GM23338 (cell line): ENCODE results near the gene MPEG1. TPM values are rescaled to one million over a fixed set of nuclear protein-coding genes. Genes with fewer than 3 reads are reported as not detected.

Experiments
- ATAC-seq: fragments of 200-7000 bp; cut with Tn5 transposase; 3 replicates; pipeline ENCODE4 v1.9.1; 2020
- DNase-seq: peaks from one replicate; pipeline ENCODE4 v3.0.0-alpha.2; 2015; ENCODE audit warnings: low spot score
- H2AFZ ChIP-seq: fragments of 200-600 bp; sonication (generic); 2 replicates; pipeline ENCODE4 v1.8.0; 2016; ENCODE audit warnings: antibody characterized with exemption, mild to moderate bottlenecking, moderate library complexity
- H3F3A ChIP-seq: fragments of 200-600 bp; sonication (generic); replicated peaks from 2 replicates; pipeline ENCODE4 v1.8.0; 2017; ENCODE audit warnings: antibody characterized with exemption, mixed run types, low read depth
- H3K27ac ChIP-seq: fragments of 200-600 bp; sonication (generic); 2 replicates; pipeline ENCODE4 v1.6.1; 2016; ENCODE audit warnings: low read depth
- H3K27me3 ChIP-seq: fragments of 200-600 bp; sonication (generic); 2 replicates; pipeline ENCODE4 v1.8.0; 2016; ENCODE audit warnings: mild to moderate bottlenecking, mixed run types, moderate library complexity; ENCODE audit not compliant: insufficient read depth
- H3K36me3 ChIP-seq: fragments of 200-600 bp; sonication (generic); 2 replicates; pipeline ENCODE4 v1.8.0; 2016; ENCODE audit warnings: mild to moderate bottlenecking; ENCODE audit not compliant: insufficient read depth
- H3K4me1 ChIP-seq: fragments of 200-600 bp; sonication (generic); 2 replicates; pipeline ENCODE4 v1.8.0; 2016; ENCODE audit warnings: mild to moderate bottlenecking, moderate library complexity; ENCODE audit not compliant: insufficient read depth
- H3K4me2 ChIP-seq: fragments of 200-600 bp; sonication (generic); 2 replicates; pipeline ENCODE4 v1.7.1; 2017; ENCODE audit warnings: mixed run types
- H3K4me3 ChIP-seq: fragments of 200-600 bp; sonication (generic); 2 replicates; pipeline ENCODE4 v1.6.1; 2016; ENCODE audit warnings: mixed run types
- H3K79me2 ChIP-seq: fragments of 200-600 bp; sonication (generic); replicated peaks from 2 replicates; pipeline ENCODE4 v1.8.0; 2017; ENCODE audit warnings: mild to moderate bottlenecking; ENCODE audit not compliant: insufficient read depth
- H3K9me2 ChIP-seq: fragments of 200-600 bp; sonication (generic); 2 replicates; pipeline ENCODE4 v1.8.0; 2017; ENCODE audit not compliant: insufficient read depth
- H4K20me1 ChIP-seq: fragments of 200-600 bp; sonication (generic); replicated peaks from 2 replicates; pipeline ENCODE4 v1.8.0; 2017; ENCODE audit warnings: mild to moderate bottlenecking; ENCODE audit not compliant: insufficient read depth
- H3K27ac Mint-ChIP-seq: 2 replicates; pipeline ENCODE4 v1.8.0; 2020; ENCODE audit warnings: inconsistent platforms, mild to moderate bottlenecking, moderate library complexity, mixed read lengths
- H3K27me3 Mint-ChIP-seq: 3 replicates; pipeline ENCODE4 v1.8.0; 2022; ENCODE audit warnings: low read depth, mild to moderate bottlenecking, moderate library complexity, mixed read lengths, inconsistent platforms; ENCODE audit not compliant: insufficient read depth, poor library complexity
- H3K36me3 Mint-ChIP-seq: 3 replicates; pipeline ENCODE4 v1.8.0; 2021; ENCODE audit warnings: low read depth, mild to moderate bottlenecking, inconsistent platforms, moderate library complexity, mixed read lengths
- H3K4me1 Mint-ChIP-seq: 3 replicates; pipeline ENCODE4 v1.8.0; 2020; ENCODE audit warnings: mild to moderate bottlenecking, inconsistent platforms, mixed read lengths
- H3K4me3 Mint-ChIP-seq: 3 replicates; pipeline ENCODE4 v1.8.0; 2021; ENCODE audit warnings: moderate library complexity, mild to moderate bottlenecking, inconsistent platforms, mixed read lengths
- H3K9me3 Mint-ChIP-seq: 3 replicates; pipeline ENCODE4 v1.8.0; 2020; ENCODE audit warnings: moderate library complexity, mild to moderate bottlenecking, inconsistent platforms, mixed read lengths
- CREB1 ChIP-seq: fragments of 250-450 bp; sonication (Bioruptor Pico); IDR thresholded peaks from 2 replicates; pipeline ENCODE4 v1.5.0; 2020; ENCODE audit warnings: low read depth, mild to moderate bottlenecking, moderate library complexity
- ETS1 ChIP-seq: IDR thresholded peaks from 2 replicates; pipeline ENCODE4 v1.6.1; 2016; ENCODE audit warnings: antibody characterized with exemption
- JUNB ChIP-seq: IDR thresholded peaks from one replicate; pipeline ENCODE4 v1.6.1; 2016; ENCODE audit warnings: antibody characterized with exemption; ENCODE audit not compliant: unreplicated experiment
- NANOG ChIP-seq: IDR thresholded peaks from 2 replicates; pipeline ENCODE4 v1.6.1; 2016; ENCODE audit warnings: antibody characterized with exemption, borderline replicate concordance
- POLR2AphosphoS5 ChIP-seq: IDR thresholded peaks from 2 replicates; pipeline ENCODE4 v1.6.1; 2016; ENCODE audit warnings: antibody characterized with exemption, low read depth
- ZNF114 ChIP-seq: fragments of 250-450 bp; sonication (Bioruptor Pico); IDR thresholded peaks from 2 replicates; pipeline ENCODE4 v1.5.0; 2020; ENCODE audit warnings: mild to moderate bottlenecking, moderate library complexity
- polyA plus RNA-seq: library from polyadenylated mRNA; unstranded; fragments of >200 nt; fragmentation: Nextera tagmentation; extraction: Ambion mirVana; gene quantifications from 2 replicates; pipeline ENCODE4 v1.2.1, GENCODE V29; 2016
- total RNA-seq: library from RNA; depleted of rRNA; stranded (reverse); fragments of >200 nt; shearing (Covaris generic); gene quantifications from 2 replicates; pipeline ENCODE4 v1.2.3, GENCODE V29; 2014
- TF ChIP-seq, protein P1 (sequence below): fragments of 250-450 bp; sonication (Bioruptor Pico); IDR thresholded peaks from 2 replicates; pipeline ENCODE4 v1.5.0; 2020; ENCODE audit warnings: mild to moderate bottlenecking, moderate library complexity

MPEG1 gene
- total and polyA plus RNA-seq, 2 experiments from 2014 or later: not detected

DNA sequence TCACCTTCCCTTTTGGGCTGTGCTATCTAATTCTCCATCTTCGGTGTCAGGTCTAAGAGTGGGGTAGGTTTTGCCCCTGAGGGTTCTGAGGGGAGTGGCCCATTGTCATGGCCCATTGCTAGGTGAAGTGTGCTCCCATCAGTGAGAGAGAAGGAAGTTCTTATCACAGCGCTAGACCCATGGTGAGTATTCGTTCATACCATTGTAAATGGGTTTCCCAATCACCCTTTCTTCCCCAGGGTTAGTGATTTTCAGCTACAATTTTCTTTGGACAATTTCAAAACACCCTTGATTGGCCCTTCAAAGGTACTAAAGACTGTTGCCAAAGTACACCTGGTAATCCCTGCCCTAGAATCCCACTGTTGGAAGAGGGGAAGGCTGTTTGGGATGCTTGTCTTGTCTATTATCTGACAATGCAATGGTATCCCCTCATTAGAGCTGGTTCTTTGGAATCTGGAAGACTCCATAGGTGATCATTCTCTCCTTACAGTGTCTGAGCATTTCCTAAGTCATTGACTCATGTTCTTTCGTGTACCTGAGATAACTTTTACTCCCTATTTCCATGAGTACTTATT, 20.2 kb downstream of the MPEG1 start:
- Histone ChIP-seq H3K27me3 (no peaks in the 10 kb centered on the region), H3K9me2 (0 out of 2 replicates have a peak, but pooled peaks cover 4% of the 10 kb centered on the region), H3K4me2 (no peak overlapping the region), H3K4me3 (no peak overlapping the region), H3K27ac (no peak overlapping the region), H2AFZ (no peak overlapping the region), H3K4me1 (no peaks in the 10 kb centered on the region), H3K36me3 (peaks cover 17% of the 10 kb centered on the region), H3K79me2 (no peaks in the 10 kb centered on the region), H3F3A (no peaks in the 10 kb centered on the region), H4K20me1 (no peaks in the 10 kb centered on the region)
- Mint-ChIP-seq H3K36me3 (peaks cover 88% of the 10 kb centered on the region), H3K9me3 (peaks cover 12% of the 10 kb centered on the region), H3K27ac (no peak overlapping the region), H3K4me1 (no peaks in the 10 kb centered on the region; the same call in 2 of the 3 replicates), H3K27me3 (no peaks in the 10 kb centered on the region), H3K4me3 (no peak overlapping the region)
- no peak for ATAC-seq
- TF ChIP-seq JUNB: no peak
- no peak for DNase-seq

GRCh38 chr11:59191890-59192289, 20.8 kb downstream of the MPEG1 start:
- Histone ChIP-seq H4K20me1 (no peaks in the 10 kb centered on the region; the same call in 1 of the 2 replicates), H3K27ac (no peak overlapping the region), H3K9me2 (0 out of 2 replicates have a peak, but pooled peaks cover 2% of the 10 kb centered on the region), H3K79me2 (peaks cover 3% of the 10 kb centered on the region), H3K4me2 (no peak overlapping the region), H3K36me3 (peaks cover 17% of the 10 kb centered on the region), H3K4me1 (no peaks in the 10 kb centered on the region), H3K27me3 (no peaks in the 10 kb centered on the region), H3K4me3 (no peak overlapping the region), H3F3A (no peaks in the 10 kb centered on the region), H2AFZ (no peak overlapping the region)
- Mint-ChIP-seq H3K4me1 (no peaks in the 10 kb centered on the region), H3K36me3 (peaks cover 85% of the 10 kb centered on the region), H3K27me3 (no peaks in the 10 kb centered on the region), H3K4me3 (no peak overlapping the region), H3K27ac (no peak overlapping the region), H3K9me3 (peaks cover 9% of the 10 kb centered on the region; the same call in 2 of the 3 replicates)
- TF ChIP-seq, protein P1, sequence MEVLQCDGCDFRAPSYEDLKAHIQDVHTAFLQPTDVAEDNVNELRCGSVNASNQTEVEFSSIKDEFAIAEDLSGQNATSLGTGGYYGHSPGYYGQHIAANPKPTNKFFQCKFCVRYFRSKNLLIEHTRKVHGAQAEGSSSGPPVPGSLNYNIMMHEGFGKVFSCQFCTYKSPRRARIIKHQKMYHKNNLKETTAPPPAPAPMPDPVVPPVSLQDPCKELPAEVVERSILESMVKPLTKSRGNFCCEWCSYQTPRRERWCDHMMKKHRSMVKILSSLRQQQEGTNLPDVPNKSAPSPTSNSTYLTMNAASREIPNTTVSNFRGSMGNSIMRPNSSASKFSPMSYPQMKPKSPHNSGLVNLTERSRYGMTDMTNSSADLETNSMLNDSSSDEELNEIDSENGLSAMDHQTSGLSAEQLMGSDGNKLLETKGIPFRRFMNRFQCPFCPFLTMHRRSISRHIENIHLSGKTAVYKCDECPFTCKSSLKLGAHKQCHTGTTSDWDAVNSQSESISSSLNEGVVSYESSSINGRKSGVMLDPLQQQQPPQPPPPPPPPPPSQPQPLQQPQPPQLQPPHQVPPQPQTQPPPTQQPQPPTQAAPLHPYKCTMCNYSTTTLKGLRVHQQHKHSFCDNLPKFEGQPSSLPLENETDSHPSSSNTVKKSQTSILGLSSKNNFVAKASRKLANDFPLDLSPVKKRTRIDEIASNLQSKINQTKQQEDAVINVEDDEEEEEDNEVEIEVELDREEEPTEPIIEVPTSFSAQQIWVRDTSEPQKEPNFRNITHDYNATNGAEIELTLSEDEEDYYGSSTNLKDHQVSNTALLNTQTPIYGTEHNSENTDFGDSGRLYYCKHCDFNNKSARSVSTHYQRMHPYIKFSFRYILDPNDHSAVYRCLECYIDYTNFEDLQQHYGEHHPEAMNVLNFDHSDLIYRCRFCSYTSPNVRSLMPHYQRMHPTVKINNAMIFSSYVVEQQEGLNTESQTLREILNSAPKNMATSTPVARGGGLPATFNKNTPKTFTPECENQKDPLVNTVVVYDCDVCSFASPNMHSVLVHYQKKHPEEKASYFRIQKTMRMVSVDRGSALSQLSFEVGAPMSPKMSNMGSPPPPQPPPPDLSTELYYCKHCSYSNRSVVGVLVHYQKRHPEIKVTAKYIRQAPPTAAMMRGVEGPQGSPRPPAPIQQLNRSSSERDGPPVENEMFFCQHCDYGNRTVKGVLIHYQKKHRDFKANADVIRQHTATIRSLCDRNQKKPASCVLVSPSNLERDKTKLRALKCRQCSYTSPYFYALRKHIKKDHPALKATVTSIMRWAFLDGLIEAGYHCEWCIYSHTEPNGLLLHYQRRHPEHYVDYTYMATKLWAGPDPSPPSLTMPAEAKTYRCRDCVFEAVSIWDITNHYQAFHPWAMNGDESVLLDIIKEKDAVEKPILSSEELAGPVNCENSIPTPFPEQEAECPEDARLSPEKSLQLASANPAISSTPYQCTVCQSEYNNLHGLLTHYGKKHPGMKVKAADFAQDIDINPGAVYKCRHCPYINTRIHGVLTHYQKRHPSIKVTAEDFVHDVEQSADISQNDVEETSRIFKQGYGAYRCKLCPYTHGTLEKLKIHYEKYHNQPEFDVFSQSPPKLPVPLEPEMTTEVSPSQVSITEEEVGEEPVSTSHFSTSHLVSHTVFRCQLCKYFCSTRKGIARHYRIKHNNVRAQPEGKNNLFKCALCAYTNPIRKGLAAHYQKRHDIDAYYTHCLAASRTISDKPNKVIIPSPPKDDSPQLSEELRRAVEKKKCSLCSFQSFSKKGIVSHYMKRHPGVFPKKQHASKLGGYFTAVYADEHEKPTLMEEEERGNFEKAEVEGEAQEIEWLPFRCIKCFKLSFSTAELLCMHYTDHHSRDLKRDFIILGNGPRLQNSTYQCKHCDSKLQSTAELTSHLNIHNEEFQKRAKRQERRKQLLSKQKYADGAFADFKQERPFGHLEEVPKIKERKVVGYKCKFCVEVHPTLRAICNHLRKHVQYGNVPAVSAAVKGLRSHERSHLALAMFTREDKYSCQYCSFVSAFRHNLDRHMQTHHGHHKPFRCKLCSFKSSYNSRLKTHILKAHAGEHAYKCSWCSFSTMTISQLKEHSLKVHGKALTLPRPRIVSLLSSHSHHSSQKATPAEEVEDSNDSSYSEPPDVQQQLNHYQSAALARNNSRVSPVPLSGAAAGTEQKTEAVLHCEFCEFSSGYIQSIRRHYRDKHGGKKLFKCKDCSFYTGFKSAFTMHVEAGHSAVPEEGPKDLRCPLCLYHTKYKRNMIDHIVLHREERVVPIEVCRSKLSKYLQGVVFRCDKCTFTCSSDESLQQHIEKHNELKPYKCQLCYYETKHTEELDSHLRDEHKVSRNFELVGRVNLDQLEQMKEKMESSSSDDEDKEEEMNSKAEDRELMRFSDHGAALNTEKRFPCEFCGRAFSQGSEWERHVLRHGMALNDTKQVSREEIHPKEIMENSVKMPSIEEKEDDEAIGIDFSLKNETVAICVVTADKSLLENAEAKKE (CRISPR knock-in tag): no peak
- no peak for TF ChIP-seq NANOG
- TF ChIP-seq JUNB: no peak
- no peak for TF ChIP-seq ETS1
- TF ChIP-seq POLR2AphosphoS5: no peak
- TF ChIP-seq ZNF114 (CRISPR knock-in tag): no peak
- TF ChIP-seq CREB1 (CRISPR knock-in tag): no peak
- no peak for ATAC-seq
- DNase-seq: no peak
